GM12874 (cell line): ENCODE results near the gene RTEL1.

Experiments used
- TF ChIP-seq, protein P1 (sequence below): IDR thresholded peaks from 2 replicates; pipeline ENCODE4 v1.5.1; 2011; ENCODE audit warnings: low read depth, mild to moderate bottlenecking, control low read depth, low read length, moderate library complexity; ENCODE audit not compliant: insufficient read depth

Gene RTEL1

DNA sequence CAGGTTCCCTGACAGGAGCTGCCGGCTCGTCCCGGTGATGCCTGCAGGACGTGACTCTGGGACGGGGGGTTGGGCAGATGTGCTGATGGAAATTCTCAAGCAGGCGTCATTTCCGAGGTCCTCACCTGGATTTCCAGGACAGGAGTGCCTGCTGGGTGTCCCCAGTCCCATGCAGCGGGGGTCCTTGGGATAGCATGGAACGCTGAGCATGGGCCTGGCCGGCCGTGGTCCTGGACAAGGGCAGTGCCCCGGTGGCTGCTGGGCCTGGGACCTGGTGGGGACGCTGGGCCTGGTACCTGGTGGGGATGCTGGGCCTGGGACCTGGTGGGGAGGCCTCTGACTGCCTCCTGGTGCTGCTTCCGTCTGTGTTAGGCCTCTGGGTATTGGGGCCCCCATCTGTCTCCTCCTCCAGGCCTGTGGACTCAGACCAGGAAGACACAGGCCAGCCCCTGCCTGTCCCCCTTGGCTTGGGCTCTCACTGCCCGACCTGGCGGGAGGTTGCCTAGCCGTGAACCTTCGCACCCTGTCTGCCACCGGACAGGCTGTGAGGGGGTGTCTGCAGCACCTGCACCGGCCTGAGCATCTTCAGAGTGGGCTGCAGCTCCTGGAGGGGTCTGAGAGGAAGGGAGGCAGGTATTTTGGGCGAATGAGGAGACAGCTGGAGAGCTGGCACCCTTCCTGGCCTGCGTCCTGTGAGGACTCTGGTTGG lies 6.2 kb downstream of the RTEL1 start:
- TF ChIP-seq, protein P1, sequence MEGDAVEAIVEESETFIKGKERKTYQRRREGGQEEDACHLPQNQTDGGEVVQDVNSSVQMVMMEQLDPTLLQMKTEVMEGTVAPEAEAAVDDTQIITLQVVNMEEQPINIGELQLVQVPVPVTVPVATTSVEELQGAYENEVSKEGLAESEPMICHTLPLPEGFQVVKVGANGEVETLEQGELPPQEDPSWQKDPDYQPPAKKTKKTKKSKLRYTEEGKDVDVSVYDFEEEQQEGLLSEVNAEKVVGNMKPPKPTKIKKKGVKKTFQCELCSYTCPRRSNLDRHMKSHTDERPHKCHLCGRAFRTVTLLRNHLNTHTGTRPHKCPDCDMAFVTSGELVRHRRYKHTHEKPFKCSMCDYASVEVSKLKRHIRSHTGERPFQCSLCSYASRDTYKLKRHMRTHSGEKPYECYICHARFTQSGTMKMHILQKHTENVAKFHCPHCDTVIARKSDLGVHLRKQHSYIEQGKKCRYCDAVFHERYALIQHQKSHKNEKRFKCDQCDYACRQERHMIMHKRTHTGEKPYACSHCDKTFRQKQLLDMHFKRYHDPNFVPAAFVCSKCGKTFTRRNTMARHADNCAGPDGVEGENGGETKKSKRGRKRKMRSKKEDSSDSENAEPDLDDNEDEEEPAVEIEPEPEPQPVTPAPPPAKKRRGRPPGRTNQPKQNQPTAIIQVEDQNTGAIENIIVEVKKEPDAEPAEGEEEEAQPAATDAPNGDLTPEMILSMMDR: no peak

DNA sequence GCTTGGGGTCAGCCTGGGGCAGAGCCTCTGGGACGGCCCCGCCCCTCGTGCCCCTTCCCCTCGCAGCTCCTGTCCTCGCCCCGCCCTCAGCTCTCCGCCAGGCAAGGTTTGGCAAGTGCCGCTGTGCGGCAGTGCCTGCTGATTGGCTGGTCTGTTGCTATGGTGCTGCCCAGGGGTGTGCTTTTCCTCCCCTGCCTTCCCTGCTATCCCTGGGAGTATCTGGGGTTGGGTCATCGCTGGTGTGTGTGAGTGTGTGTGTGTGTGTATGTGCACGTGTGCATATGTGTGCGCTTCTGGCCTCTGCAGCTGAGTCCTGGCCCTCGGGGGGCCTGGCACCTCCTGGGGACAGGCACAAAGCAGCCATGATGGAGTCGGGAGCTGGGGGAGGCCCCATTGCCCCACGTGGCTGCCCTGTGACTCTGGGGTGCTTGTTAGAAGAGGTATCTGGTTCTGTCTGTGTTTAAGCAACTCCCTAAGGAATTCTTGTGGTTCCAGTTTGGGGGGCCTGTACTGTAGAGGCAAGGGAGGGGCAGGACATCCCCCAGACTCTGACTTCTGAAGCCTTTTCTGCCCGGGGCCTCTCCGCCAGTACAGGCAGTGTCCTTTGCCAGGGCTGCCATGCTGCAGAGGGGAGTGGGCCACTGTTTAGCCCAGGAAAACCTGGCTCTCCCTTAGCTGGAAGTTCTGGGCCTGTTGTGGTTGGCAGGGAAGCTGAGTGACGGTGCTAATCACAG lies 6.9 kb downstream of the RTEL1 start:
- TF ChIP-seq, protein P1: no peak

DNA sequence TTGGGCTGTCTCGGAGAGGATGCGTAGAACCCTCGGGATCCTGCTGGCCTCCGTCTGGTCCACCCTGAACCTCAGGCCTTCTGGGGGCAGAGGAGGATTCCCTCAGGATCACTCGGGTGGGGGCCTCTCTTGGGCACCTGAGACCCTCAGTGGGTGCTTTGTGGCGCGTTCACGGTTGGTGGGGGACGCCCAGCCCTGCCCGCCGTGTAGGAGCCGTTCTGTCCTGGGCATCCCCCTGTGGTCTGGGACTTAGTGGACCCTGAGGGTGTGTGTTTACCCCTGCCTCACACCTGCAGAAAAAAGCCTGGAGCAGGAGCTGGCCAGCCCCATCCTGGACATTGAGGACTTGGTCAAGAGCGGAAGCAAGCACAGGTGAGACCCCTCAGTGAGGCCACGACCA lies 7.6 kb downstream of the RTEL1 start:
- TF ChIP-seq, protein P1: no peak

DNA sequence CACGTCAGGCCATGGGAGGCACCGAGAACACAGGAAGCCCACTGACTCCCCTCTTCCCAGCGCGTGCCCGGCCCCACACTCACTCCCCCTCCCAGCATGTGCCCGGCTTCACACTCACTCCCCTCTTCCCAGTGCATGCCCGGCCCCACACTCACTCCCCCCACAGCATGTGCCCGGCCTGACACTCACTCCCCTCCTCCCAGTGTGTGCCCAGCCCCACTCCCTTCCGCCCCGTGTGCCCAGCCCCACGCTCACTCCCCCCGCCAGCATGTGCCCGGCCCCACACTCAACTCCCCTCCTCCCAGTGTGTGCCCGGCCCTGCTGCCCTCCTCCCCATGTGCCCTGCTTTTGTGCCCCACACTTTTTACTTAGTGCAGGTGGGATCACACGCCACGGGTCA lies 9.7 kb downstream of the RTEL1 start:
- TF ChIP-seq, protein P1: no peak

DNA sequence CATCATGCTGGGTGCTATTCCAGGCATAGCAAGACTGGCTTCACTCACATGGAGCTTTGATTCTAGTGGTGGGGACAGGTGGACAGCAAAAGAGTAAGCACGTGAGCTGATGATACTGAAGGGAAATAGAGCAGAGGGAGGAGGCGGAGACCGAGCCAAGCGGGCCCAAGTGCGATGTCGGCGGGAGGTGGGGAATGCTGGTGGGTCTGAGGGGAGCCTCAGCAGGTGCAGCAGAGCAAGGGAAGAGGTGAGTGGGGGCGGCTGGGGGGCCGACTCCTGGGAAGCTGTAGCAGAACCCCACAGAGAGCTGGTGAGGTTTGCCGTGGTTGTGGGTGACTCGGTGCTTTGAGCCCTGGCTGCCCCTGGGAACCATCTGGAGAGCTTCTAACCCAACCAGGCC lies 10.2 kb downstream of the RTEL1 start:
- TF ChIP-seq, protein P1: no peak

DNA sequence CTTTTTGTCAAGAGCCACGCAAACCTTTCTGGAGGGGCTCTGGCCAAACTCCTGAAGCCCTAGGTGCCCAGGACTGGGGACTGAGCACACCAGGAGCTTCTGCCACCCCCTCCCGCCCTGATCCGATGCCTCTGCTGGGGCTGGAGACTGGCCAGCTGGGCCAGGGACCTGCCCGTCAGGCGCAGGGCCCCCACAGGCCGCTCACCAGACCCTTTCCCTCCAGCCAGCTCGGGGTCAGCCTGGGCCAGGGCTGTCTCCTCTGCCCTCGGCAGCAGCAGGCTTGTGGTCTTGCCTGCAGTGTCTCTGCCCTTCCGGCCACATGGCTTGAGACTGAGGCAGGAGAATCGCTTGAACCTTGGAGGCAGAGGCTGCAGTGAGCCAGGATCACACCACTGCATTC lies 14.6 kb downstream of the RTEL1 start:
- TF ChIP-seq, protein P1: no peak

DNA sequence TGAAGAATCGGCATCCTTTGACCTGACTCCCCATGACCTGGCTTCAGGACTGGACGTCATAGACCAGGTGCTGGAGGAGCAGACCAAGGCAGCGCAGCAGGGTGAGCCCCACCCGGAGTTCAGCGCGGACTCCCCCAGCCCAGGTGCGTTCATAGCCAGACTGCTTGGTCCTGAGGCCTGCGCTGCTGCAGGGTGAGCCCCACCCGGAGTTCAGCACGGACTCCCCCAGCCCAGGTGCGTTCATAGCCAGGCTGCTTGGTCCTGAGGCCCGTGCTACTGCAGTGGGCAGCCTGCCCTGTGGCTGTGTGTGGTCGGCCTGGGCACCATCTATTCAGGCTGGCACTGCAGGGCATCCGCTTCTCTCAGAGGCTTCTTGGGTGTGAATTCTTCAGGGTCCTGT lies 15.8 kb downstream of the RTEL1 start:
- TF ChIP-seq, protein P1: no peak
